ENCODE data around the gene MRPL20. TPM values are rescaled to one million over a fixed set of nuclear protein-coding genes. Genes with fewer than 3 reads are reported as not detected.

Gene MRPL20
- total and polyA plus RNA-seq, 8 donors, result 53.9 to 187 (median 111) TPM

DNA sequence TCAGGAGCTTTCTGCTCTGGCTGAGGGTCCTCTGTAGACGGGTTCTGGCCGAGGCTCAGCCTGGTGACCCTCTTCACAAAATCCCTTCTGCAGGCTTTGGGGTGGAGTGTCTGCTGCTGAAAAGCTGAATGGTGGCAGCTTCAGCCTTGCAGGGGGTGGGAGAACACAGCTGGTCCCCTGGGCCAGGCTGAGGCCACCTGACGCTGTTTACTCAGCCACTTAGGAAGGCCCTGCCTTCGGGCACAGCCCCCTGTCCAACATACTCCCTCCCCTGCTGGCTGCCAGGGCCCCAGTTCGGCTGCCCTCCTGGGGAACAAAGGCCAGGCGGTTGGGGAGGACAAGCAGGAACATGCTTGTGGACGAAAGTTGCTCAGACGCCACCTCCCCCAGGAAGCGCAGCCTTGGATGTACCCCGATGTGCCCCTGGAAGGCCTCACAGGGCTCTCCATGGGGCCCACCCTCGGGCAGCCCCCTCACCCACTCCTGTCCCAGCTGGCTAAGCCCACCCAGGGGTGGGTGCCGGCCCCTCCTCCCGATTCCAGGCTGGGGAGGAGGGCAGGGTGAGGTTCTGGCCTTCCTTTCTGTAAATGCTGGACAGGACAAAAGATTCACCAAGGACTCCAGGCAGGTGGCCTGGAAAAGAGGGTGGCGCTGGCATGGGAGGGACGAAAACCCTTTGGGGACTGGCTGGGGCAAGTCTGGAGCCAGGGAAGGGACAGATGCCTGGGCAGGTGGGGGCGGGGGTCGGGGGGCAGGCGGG is 14.2 kb upstream of the MRPL20 start, which contains the start of gene ANKRD65:
ANKRD65 (minus strand) TSS at position 130 of the 760 bp plus-strand sequence. CDS start 271 bp downstream, outside the sequence.
- peak within 1 kb of the TSS; percentile 39 to 51 (median 50) for H3K4me3 ChIP-seq
- H3K9me3 ChIP-seq, result no peaks in the 10 kb centered on the region
- peaks cover 0 to 23% (median 0%) of the 10 kb centered on the region in 3 donors for H3K27me3 ChIP-seq
- TF ChIP-seq POLR2AphosphoS5 (IDR thresholded peaks at IDR 0.05) (no peak), EP300 (IDR thresholded peaks at IDR 0.05) (no peak), POLR2A (IDR thresholded peaks at IDR 0.05) (no peak)
- TF ChIP-seq, protein P1, sequence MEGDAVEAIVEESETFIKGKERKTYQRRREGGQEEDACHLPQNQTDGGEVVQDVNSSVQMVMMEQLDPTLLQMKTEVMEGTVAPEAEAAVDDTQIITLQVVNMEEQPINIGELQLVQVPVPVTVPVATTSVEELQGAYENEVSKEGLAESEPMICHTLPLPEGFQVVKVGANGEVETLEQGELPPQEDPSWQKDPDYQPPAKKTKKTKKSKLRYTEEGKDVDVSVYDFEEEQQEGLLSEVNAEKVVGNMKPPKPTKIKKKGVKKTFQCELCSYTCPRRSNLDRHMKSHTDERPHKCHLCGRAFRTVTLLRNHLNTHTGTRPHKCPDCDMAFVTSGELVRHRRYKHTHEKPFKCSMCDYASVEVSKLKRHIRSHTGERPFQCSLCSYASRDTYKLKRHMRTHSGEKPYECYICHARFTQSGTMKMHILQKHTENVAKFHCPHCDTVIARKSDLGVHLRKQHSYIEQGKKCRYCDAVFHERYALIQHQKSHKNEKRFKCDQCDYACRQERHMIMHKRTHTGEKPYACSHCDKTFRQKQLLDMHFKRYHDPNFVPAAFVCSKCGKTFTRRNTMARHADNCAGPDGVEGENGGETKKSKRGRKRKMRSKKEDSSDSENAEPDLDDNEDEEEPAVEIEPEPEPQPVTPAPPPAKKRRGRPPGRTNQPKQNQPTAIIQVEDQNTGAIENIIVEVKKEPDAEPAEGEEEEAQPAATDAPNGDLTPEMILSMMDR (IDR thresholded peaks at IDR 0.05), result no peak
- no peaks in the 10 kb centered on the region for H3K36me3 ChIP-seq
- peak in 1 of 2 donors; percentile 72 for DNase-seq
- H3K27ac ChIP-seq, result peak within 1 kb of the TSS; percentile 26 to 87 (median 55)
- 58 to 71% (median 66%) methylated on average over 11 to 18 of the region's 18 CpGs for WGBS, 5 donors
- H3K4me1 ChIP-seq, result peaks cover 15 to 46% (median 35%) of the 10 kb centered on the region in 4 donors
- intact Hi-C loops (cut with DNase I; ENCODE audit: low total_unique reads), result no loop called here

DNA sequence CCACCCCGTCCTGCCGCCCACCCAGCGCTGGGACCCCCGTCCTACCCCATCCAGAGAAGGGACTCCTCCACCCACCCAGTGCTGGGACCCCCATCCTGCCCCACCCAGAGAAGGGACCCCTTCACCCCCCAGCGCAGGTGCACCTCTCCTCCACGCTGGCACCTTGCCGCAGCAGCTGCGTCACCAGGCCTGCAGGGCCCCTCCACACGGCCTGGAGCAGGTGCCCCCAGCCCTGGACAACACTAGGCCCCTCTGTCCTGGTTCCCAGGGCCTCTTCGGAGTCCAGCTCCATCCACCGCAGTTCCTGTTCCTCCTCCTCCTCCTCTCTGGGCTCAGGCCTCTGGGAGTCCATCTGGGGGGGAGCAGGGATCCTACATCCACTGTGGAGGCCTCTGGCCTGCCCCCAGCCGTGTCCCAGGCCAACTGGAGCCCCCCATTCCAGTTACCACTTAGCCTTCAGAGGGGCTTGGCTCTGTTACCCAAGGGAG is 13.6 kb upstream of the MRPL20 start:
- intact Hi-C loops (cut with DNase I; ENCODE audit: low total_unique reads), result no loop called here
- Histone ChIP-seq H3K9me3 (no peaks in the 10 kb centered on the region), H3K27me3 (peaks cover 0 to 17% (median 0%) of the 10 kb centered on the region in 3 donors), H3K36me3 (no peaks in the 10 kb centered on the region), H3K4me3 (peak overlapping the region; percentile 39 to 51 (median 50)), H3K4me1 (peaks cover 15 to 46% (median 33%) of the 10 kb centered on the region in 4 donors), H3K27ac (peak overlapping the region in 4 of 5 donors; percentile 6 to 87 (median 68))
- TF ChIP-seq, protein P1 (IDR thresholded peaks at IDR 0.05), result no peak
- no peak for TF ChIP-seq EP300 (IDR thresholded peaks at IDR 0.05)
- TF ChIP-seq POLR2A (IDR thresholded peaks at IDR 0.05), result no peak
- no peak for TF ChIP-seq POLR2AphosphoS5 (IDR thresholded peaks at IDR 0.05)
- 35 to 62% (median 47%) methylated on average over 3 to 12 of the region's 12 CpGs for WGBS, 5 donors
- peak in 1 of 2 donors; percentile 33 for DNase-seq

DNA sequence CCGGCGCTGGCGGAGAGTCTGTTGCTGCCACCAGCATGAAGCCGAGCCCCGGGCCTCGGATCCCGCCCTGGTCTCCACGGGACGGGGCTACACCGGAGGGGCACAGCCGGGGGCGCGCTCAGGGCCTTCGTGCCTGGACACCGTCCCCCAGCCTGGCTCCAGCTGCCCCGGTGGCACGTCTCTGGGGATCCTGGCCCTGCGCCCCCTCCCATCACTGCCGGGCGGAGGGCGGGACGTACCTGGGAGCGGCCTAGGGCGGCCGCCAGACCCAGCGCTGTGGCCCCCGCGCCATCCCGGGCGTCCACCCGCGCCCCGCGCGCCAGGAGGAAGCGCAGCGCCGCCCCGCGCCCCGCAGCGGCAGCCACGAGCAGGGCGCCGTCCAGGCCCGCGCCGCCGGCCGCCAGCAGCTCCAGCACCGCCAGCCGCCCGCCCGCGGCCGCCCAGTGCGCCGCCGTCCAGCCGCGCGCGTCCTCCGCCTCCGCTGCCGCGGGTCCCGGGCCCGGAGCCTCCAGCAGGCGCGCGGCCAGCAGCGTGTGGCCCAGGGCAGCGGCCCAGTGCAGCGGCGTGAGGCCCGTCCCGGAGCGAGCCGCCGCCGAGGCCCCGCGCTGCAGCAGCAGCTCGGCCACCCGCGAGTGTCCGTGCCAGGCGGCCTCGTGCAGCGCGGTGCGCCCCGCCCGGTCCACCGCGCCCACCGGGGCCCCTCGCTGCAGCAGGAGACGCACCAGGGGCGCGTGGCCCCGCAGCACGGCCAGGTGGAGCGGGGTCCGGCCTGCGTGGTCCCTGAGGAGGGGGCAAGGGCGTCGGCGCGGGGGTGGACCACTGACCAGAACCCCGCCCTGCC is 12.9 kb upstream of the MRPL20 start:
- H3K27ac ChIP-seq, result peak overlapping the region; percentile 30 to 87 (median 75)
- H3K9me3 ChIP-seq, result no peaks in the 10 kb centered on the region
- DNase-seq, result peak in 1 of 2 donors; percentile 74
- H3K27me3 ChIP-seq, result peaks cover 0 to 13% (median 0%) of the 10 kb centered on the region in 3 donors
- H3K4me3 ChIP-seq, result peak overlapping the region; percentile 42 to 51 (median 50)
- whole genome bisulfite sequencing, 5 donors, result 5 to 18% (median 7%) methylated on average over 31 to 112 of the region's 112 CpGs
- TF ChIP-seq EP300 (IDR thresholded peaks at IDR 0.05), result no peak
- TF ChIP-seq POLR2A (IDR thresholded peaks at IDR 0.05), result no peak
- TF ChIP-seq, protein P1 (IDR thresholded peaks at IDR 0.05), result peak in 1 of 7 experiments; percentile 13
- TF ChIP-seq POLR2AphosphoS5 (IDR thresholded peaks at IDR 0.05), result no peak
- intact Hi-C loops (cut with DNase I; ENCODE audit: low total_unique reads), result no loop called here
- H3K4me1 ChIP-seq, result peaks cover 15 to 46% (median 33%) of the 10 kb centered on the region in 4 donors
- no peaks in the 10 kb centered on the region for H3K36me3 ChIP-seq

DNA sequence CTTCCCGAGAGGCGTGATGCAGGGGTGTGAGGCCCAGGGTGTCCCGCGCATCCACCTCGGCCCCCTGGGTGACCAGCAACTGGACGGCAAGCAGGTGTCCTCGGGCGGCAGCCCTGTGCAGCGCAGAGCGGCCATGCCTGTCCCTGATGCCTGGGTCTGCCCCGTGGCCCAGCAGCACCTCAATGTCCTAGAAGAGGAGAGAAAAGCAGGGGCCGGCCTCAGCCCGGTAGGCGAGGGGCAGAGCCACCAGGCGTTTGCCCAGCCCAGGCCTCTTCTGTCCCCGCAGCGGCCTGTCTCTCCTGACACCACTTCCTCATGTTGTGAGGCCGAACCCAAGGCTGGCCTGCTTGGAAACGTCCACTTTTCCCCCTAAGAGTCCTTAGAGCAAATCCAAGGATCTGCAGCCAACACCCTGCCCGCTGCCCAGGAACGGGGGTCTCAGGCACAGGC is 12.3 kb upstream of the MRPL20 start:
- Histone ChIP-seq H3K9me3 (no peaks in the 10 kb centered on the region), H3K4me3 (peak overlapping the region; percentile 42 to 51 (median 50)), H3K27ac (peak overlapping the region; percentile 30 to 87 (median 75)), H3K36me3 (no peaks in the 10 kb centered on the region), H3K4me1 (peaks cover 15 to 46% (median 33%) of the 10 kb centered on the region in 4 donors), H3K27me3 (peaks cover 0 to 13% (median 0%) of the 10 kb centered on the region in 3 donors)
- no peak for TF ChIP-seq EP300 (IDR thresholded peaks at IDR 0.05)
- TF ChIP-seq POLR2A (IDR thresholded peaks at IDR 0.05), result no peak
- TF ChIP-seq, protein P1 (IDR thresholded peaks at IDR 0.05), result no peak
- TF ChIP-seq POLR2AphosphoS5 (IDR thresholded peaks at IDR 0.05), result no peak
- intact Hi-C loops (cut with DNase I; ENCODE audit: low total_unique reads), result no loop called here
- DNase-seq, result no peak
- 60 to 79% (median 71%) methylated on average over 3 to 21 of the region's 21 CpGs for WGBS, 5 donors
